WTC11 (cell line): ENCODE measurements around the gene GPN2. TPM values are rescaled to one million over a fixed set of nuclear protein-coding genes. Genes with fewer than 3 reads are reported as not detected.
A peak's percentile ranks its signal among the peaks of the same experiment; 100 is the strongest.

Source experiments
- ATAC-seq: fragments of 200-7000 bp; cut with Tn5 transposase; 2 replicates; pipeline ENCODE4 v1.10.0; 2021; ENCODE audit warnings: mild to moderate bottlenecking, moderate library complexity
- CTCF ChIA-PET: fragments of 300-600 bp; sonication (Branson Sonifier 250); formaldehyde crosslinking; loops from one replicate; lab custom pipeline; 2021; ENCODE audit warnings: antibody characterized with exemption; lab: Charles Lee
- POLR2A ChIA-PET: fragments of 350-600 bp; sonication (Branson Sonifier 250); formaldehyde crosslinking; loops from one replicate; lab custom pipeline; 2021; ENCODE audit warnings: antibody characterized with exemption; lab: Charles Lee
- DNase-seq: peaks from one replicate; pipeline ENCODE4 v3.0.0; 2021; ENCODE audit warnings: low spot score
- H3K27ac Mint-ChIP-seq: 2 replicates; pipeline ENCODE4 v1.8.0; 2021; ENCODE audit warnings: mixed read lengths
- H3K27me3 Mint-ChIP-seq: 2 replicates; pipeline ENCODE4 v1.8.0; 2021; ENCODE audit warnings: low read depth, mild to moderate bottlenecking, moderate library complexity, mixed read lengths
- H3K36me3 Mint-ChIP-seq: 2 replicates; pipeline ENCODE4 v1.8.0; 2021; ENCODE audit warnings: mixed read lengths
- H3K4me1 Mint-ChIP-seq: 2 replicates; pipeline ENCODE4 v1.8.0; 2022; ENCODE audit warnings: mixed read lengths
- H3K4me3 Mint-ChIP-seq: 2 replicates; pipeline ENCODE4 v1.8.0; 2021; ENCODE audit warnings: mild to moderate bottlenecking, moderate library complexity, mixed read lengths
- H3K9me3 Mint-ChIP-seq: 2 replicates; pipeline ENCODE4 v1.8.0; 2021; ENCODE audit warnings: mixed read lengths
- CDX4 ChIP-seq: fragments of 250-450 bp; sonication (Bioruptor Pico); IDR thresholded peaks from 2 replicates; pipeline ENCODE4 v1.9.0; 2021; ENCODE audit warnings: moderate library complexity, mild to moderate bottlenecking, inconsistent platforms, borderline replicate concordance
- CTCF ChIP-seq: fragments of 200-600 bp; IDR thresholded peaks from 2 replicates; pipeline ENCODE4 v1.8.0; 2022; ENCODE audit warnings: antibody characterized with exemption
- EMX1 ChIP-seq: fragments of 250-450 bp; sonication (Bioruptor Pico); IDR thresholded peaks from 2 replicates; pipeline ENCODE4 v1.8.0; 2021; ENCODE audit warnings: mild to moderate bottlenecking
- ESRRA ChIP-seq: sonication (generic); formaldehyde crosslinking; IDR thresholded peaks from 2 replicates; pipeline ENCODE4 v1.8.1; 2022; ENCODE audit warnings: mild to moderate bottlenecking, missing genetic modification reagents, borderline replicate concordance
- ETV6 ChIP-seq: sonication (generic); formaldehyde crosslinking; IDR thresholded peaks from 2 replicates; pipeline ENCODE4 v1.8.1; 2022; ENCODE audit warnings: mild to moderate bottlenecking, missing genetic modification reagents
- FOXJ3 ChIP-seq: sonication (generic); formaldehyde crosslinking; IDR thresholded peaks from 2 replicates; pipeline ENCODE4 v1.9.0; 2021; ENCODE audit warnings: missing genetic modification reagents, mild to moderate bottlenecking, borderline replicate concordance
- FOXP1 ChIP-seq: sonication (generic); formaldehyde crosslinking; IDR thresholded peaks from 2 replicates; pipeline ENCODE4 v1.8.0; 2022; ENCODE audit warnings: missing genetic modification reagents, mild to moderate bottlenecking, moderate library complexity, borderline replicate concordance
- GRHL2 ChIP-seq: fragments of 250-450 bp; sonication (Bioruptor Pico); IDR thresholded peaks from 2 replicates; pipeline ENCODE4 v1.8.0; 2022; ENCODE audit warnings: mild to moderate bottlenecking, moderate library complexity; ENCODE audit not compliant: insufficient replicate concordance, severe bottlenecking
- KAT7 ChIP-seq: sonication (generic); formaldehyde crosslinking; IDR thresholded peaks from 2 replicates; pipeline ENCODE4 v1.8.1; 2023; ENCODE audit warnings: missing genetic modification reagents, mild to moderate bottlenecking, borderline replicate concordance
- NR1H2 ChIP-seq: sonication (generic); formaldehyde crosslinking; IDR thresholded peaks from 2 replicates; pipeline ENCODE4 v1.9.0; 2021; ENCODE audit warnings: mild to moderate bottlenecking, moderate library complexity, missing genetic modification reagents
- RORB ChIP-seq: fragments of 250-450 bp; sonication (Bioruptor Pico); IDR thresholded peaks from 2 replicates; pipeline ENCODE4 v1.9.0; 2021; ENCODE audit warnings: mild to moderate bottlenecking
- SP1 ChIP-seq: sonication (generic); formaldehyde crosslinking; conservative IDR thresholded peaks from 2 replicates; pipeline ENCODE4 v1.8.1; 2022; ENCODE audit warnings: missing genetic modification reagents
- STAT6 ChIP-seq: sonication (generic); formaldehyde crosslinking; conservative IDR thresholded peaks from 2 replicates; pipeline ENCODE4 v1.8.1; 2023; ENCODE audit warnings: mild to moderate bottlenecking, low read depth, missing genetic modification reagents, moderate library complexity
- TCF7 ChIP-seq: sonication (generic); formaldehyde crosslinking; IDR thresholded peaks from 2 replicates; pipeline ENCODE4 v1.8.0; 2022; ENCODE audit warnings: mild to moderate bottlenecking, low read depth, missing genetic modification reagents, moderate library complexity
- ZBTB21 ChIP-seq: sonication (generic); formaldehyde crosslinking; IDR thresholded peaks from 2 replicates; pipeline ENCODE4 v1.8.1; 2023; ENCODE audit warnings: mild to moderate bottlenecking, missing genetic modification reagents, borderline replicate concordance
- ZNF138 ChIP-seq: sonication (generic); formaldehyde crosslinking; conservative IDR thresholded peaks from 2 replicates; pipeline ENCODE4 v1.8.1; 2022; ENCODE audit warnings: mild to moderate bottlenecking, moderate library complexity, missing genetic modification reagents
- total RNA-seq: library from RNA; stranded (reverse); gene quantifications from 3 replicates; pipeline ENCODE4 v1.2.3, GENCODE V29; 2021
- TF ChIP-seq, protein P1 (sequence below): sonication (generic); formaldehyde crosslinking; IDR thresholded peaks from 2 replicates; pipeline ENCODE4 v1.8.1; 2023; ENCODE audit warnings: mild to moderate bottlenecking, missing genetic modification reagents
- TF ChIP-seq, protein P2 (sequence below): sonication (generic); formaldehyde crosslinking; IDR thresholded peaks from 2 replicates; pipeline ENCODE4 v1.8.1; 2023; ENCODE audit warnings: mild to moderate bottlenecking, moderate library complexity, missing genetic modification reagents

GPN2 gene
- total RNA-seq, 1 experiment from 2014 or later, result 38.5 TPM

DNA sequence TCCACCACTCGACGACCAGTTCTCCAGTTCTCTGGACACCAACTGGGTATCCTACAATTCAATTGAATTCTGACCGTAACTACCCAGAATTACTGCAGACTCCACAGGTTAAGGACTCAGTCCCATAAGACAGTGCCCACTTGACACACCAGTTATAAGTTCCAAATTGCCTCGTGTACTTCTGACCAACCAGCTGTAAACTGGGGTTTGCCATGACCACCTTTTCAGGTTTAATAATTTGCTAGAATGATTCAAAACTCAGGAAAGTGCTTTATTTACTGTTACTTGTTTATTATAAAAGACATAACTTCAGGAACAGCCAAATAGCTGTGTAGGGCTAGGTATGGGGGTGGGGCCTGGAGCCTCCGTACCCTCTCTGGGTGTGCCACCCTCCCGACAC is 46.7 kb upstream of the GPN2 start:
- Mint-ChIP-seq H3K4me3 (no peak overlapping the region), H3K27ac (peak overlapping the region; percentile 42), H3K36me3 (peaks cover 32% of the 10 kb centered on the region), H3K4me1 (no peaks in the 10 kb centered on the region; the same call in 1 of the 2 replicates), H3K27me3 (no peaks in the 10 kb centered on the region), H3K9me3 (no peaks in the 10 kb centered on the region)
- no peak for DNase-seq
- CTCF ChIA-PET, result no interaction called here
- ATAC-seq, result no peak
- POLR2A ChIA-PET, result interaction anchor here (1.2 kb wide), 1 partner anchor 30 kb away, joined by 3 read pairs; no protein-coding TSS in a partner anchor
- TF ChIP-seq SP1 (CRISPR knock-in tag) (no peak), ZBTB21 (CRISPR knock-in tag) (no peak), ESRRA (CRISPR knock-in tag) (no peak), FOXP1 (no peak), NR1H2 (CRISPR knock-in tag) (no peak), EMX1 (CRISPR knock-in tag) (no peak), ZNF138 (CRISPR knock-in tag) (no peak), TCF7 (no peak), CDX4 (CRISPR knock-in tag) (no peak), STAT6 (CRISPR knock-in tag) (no peak), FOXJ3 (CRISPR knock-in tag) (no peak), ETV6 (no peak)
- TF ChIP-seq, protein P1, sequence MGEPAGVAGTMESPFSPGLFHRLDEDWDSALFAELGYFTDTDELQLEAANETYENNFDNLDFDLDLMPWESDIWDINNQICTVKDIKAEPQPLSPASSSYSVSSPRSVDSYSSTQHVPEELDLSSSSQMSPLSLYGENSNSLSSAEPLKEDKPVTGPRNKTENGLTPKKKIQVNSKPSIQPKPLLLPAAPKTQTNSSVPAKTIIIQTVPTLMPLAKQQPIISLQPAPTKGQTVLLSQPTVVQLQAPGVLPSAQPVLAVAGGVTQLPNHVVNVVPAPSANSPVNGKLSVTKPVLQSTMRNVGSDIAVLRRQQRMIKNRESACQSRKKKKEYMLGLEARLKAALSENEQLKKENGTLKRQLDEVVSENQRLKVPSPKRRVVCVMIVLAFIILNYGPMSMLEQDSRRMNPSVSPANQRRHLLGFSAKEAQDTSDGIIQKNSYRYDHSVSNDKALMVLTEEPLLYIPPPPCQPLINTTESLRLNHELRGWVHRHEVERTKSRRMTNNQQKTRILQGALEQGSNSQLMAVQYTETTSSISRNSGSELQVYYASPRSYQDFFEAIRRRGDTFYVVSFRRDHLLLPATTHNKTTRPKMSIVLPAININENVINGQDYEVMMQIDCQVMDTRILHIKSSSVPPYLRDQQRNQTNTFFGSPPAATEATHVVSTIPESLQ, result no peak

DNA sequence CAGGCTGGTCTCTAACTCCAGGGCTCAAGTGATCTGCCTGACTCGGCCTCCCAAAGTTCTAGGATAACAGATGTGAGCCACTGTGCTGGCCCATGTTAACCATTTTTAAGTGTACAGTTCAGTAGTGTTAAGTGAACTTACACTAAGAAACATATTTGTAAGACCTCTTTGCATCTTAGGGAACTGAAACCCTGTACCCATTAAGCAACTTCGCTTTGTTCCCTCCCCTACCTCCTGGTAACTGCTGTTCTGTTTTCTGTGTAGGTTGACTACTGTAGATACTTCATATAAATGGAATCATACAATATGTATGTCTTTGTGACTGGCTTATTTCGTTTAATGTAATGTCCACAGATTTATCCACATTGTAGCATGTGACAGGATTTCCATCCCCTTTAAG is 42.4 kb upstream of the GPN2 start:
- no peaks in the 10 kb centered on the region for H3K9me3 Mint-ChIP-seq
- no peaks in the 10 kb centered on the region for H3K27me3 Mint-ChIP-seq
- no peak overlapping the region for H3K4me3 Mint-ChIP-seq
- ChIA-PET CTCF (no interaction called here), POLR2A (no interaction called here)
- DNase-seq, result no peak
- H3K27ac Mint-ChIP-seq, result no peak overlapping the region
- peaks cover 47% of the 10 kb centered on the region for H3K36me3 Mint-ChIP-seq
- TF ChIP-seq KAT7 (CRISPR knock-in tag) (no peak), CTCF (no peak), GRHL2 (CRISPR knock-in tag) (no peak), ZBTB21 (CRISPR knock-in tag) (no peak), RORB (CRISPR knock-in tag) (no peak)
- TF ChIP-seq, protein P2, sequence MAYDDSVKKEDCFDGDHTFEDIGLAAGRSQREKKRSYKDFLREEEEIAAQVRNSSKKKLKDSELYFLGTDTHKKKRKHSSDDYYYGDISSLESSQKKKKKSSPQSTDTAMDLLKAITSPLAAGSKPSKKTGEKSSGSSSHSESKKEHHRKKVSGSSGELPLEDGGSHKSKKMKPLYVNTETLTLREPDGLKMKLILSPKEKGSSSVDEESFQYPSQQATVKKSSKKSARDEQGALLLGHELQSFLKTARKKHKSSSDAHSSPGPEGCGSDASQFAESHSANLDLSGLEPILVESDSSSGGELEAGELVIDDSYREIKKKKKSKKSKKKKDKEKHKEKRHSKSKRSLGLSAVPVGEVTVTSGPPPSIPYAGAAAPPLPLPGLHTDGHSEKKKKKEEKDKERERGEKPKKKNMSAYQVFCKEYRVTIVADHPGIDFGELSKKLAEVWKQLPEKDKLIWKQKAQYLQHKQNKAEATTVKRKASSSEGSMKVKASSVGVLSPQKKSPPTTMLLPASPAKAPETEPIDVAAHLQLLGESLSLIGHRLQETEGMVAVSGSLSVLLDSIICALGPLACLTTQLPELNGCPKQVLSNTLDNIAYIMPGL (CRISPR knock-in tag), result no peak
- TF ChIP-seq, all 79 proteins: peak for 0
- no peaks in the 10 kb centered on the region; the same call in 1 of the 2 replicates for H3K4me1 Mint-ChIP-seq
- no peak for ATAC-seq
